MCF 10A (cell line): Measurements from ENCODE around the gene TSPAN15. TPM values are rescaled to one million over a fixed set of nuclear protein-coding genes. Genes with fewer than 3 reads are reported as not detected.
A peak's percentile ranks its signal among the peaks of the same experiment; 100 is the strongest.

Experiments
- BruUV-seq: library from RNA; stranded (reverse); fragments of 400-500 nt; replicated peaks from 2 replicates; lab custom pipeline; 2021; lab: Mats Ljungman, UMichigan
- CTCF ChIA-PET: fragments of 300-600 bp; sonication (Branson Sonifier 250); formaldehyde crosslinking; extraction: SDS; loops from one replicate; lab custom pipeline; 2021; ENCODE audit warnings: antibody characterized with exemption, inconsistent platforms; lab: Yijun Ruan, JAX
- POLR2A ChIA-PET: fragments of 300-600, 350-650 bp; sonication (Branson Sonifier 250); formaldehyde crosslinking; extraction: SDS; loops from one replicate; lab custom pipeline; 2020; ENCODE audit warnings: antibody characterized with exemption, inconsistent platforms; lab: Yijun Ruan, JAX
- DNase-seq: peaks from one replicate; pipeline ENCODE4 v3.0.0-alpha.2; 2018; ENCODE audit not compliant: unreplicated experiment
- H3K27ac Mint-ChIP-seq: one replicate; pipeline ENCODE4 v1.8.0; 2022; ENCODE audit warnings: mild to moderate bottlenecking, low read depth, mixed read lengths; ENCODE audit not compliant: unreplicated experiment
- H3K27me3 Mint-ChIP-seq: one replicate; pipeline ENCODE4 v1.8.0; 2022; ENCODE audit warnings: mixed read lengths; ENCODE audit not compliant: insufficient read depth, unreplicated experiment
- H3K36me3 Mint-ChIP-seq: one replicate; pipeline ENCODE4 v1.8.0; 2022; ENCODE audit warnings: mild to moderate bottlenecking, moderate library complexity, mixed read lengths; ENCODE audit not compliant: insufficient read depth, unreplicated experiment
- H3K4me1 Mint-ChIP-seq: one replicate; pipeline ENCODE4 v1.8.0; 2022; ENCODE audit warnings: mixed read lengths; ENCODE audit not compliant: insufficient read depth, unreplicated experiment
- H3K4me3 Mint-ChIP-seq: one replicate; pipeline ENCODE4 v1.8.0; 2022; ENCODE audit warnings: mild to moderate bottlenecking, moderate library complexity, mixed read lengths; ENCODE audit not compliant: unreplicated experiment
- H3K9me3 Mint-ChIP-seq: one replicate; pipeline ENCODE4 v1.8.0; 2022; ENCODE audit warnings: mixed read lengths; ENCODE audit not compliant: unreplicated experiment
- CTCF ChIP-seq: fragments of 200-600 bp; IDR thresholded peaks from one replicate; pipeline ENCODE4 v1.8.0; 2022; ENCODE audit warnings: antibody characterized with exemption, mild to moderate bottlenecking; ENCODE audit not compliant: unreplicated experiment
- intact Hi-C: fragments of 100-400 bp; cut with micrococcal nuclease; formaldehyde crosslinking; loops from 2 replicates; pipeline ENCODE4 v1.14.1; 2022
- total RNA-seq: library from RNA; stranded (reverse); gene quantifications from 2 replicates; pipeline ENCODE4 v1.2.3, GENCODE V29; 2022

TSPAN15 gene
- total RNA-seq, 1 experiment from 2014 or later = 0.54 TPM

GRCh38 chr10:69455006-69455763 is 3.9 kb downstream of the TSPAN15 start:
- Mint-ChIP-seq H3K4me1 (peaks cover 24% of the 10 kb centered on the region), H3K27me3 (no peaks in the 10 kb centered on the region), H3K27ac (no peak overlapping the region), H3K4me3 (no peak overlapping the region), H3K36me3 (no peaks in the 10 kb centered on the region), H3K9me3 (no peaks in the 10 kb centered on the region)
- TF ChIP-seq CTCF = no peak
- DNase-seq = no peak
- intact Hi-C loops = no loop called here
- BruUV-seq = no TSS peak
- CTCF ChIA-PET = interaction anchor here (0.6 to 1.6 kb wide), 3 partner anchors 9 to 50 kb away, joined by 3 read pairs; no protein-coding TSS in a partner anchor
- POLR2A ChIA-PET = interaction anchor here (4.5 kb wide), 1 partner anchor 16 kb away, joined by 27 read pairs; no protein-coding TSS in a partner anchor

DNA sequence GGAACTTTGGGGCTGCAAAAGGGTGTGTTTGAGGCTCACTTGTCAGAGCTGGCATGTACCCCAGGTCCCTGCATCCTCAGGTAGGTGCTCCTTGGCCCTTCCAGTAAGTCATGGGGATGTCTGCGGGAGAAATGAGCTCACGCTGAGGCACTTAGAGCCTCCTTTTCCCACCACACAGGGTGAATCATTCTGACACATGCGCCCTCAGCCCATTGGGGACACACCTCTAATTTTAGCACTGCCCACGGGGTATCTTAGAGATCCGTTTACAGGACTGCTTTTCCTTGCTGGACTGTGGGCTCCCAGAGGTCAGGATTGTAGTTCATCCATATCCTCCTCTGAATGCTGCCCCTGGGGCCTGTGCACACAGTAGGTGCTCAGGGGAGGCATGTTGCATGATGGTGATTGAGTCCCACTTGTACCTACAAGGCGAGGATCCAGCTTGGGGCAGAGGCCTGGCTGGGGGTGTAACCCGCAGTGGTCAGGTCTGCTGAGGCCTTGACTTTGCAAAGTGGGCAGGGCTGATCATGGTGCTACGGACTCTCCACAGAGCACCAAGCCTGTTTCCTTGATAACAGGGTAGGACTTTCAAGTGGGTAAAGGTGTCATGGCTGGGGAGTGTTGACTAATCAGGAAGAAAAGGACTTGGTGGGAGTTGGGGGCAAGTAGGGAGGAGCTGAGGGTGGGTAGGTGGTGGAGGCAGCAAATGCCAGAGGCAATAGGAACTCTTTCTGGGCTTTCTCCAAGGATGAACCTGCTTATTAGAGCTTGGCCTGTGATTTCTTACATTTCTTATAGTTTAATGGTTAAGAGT is 5.8 kb downstream of the TSPAN15 start:
- Mint-ChIP-seq H3K27ac (no peak overlapping the region), H3K36me3 (no peaks in the 10 kb centered on the region), H3K9me3 (no peaks in the 10 kb centered on the region), H3K4me3 (no peak overlapping the region), H3K27me3 (no peaks in the 10 kb centered on the region), H3K4me1 (peaks cover 19% of the 10 kb centered on the region)
- ChIA-PET CTCF (interaction anchor here (0.8 to 1.0 kb wide), 2 partner anchors 29 to 180 kb away, joined by 4 to 5 read pairs; no protein-coding TSS in a partner anchor), POLR2A (interaction anchor here (0.7 to 1.4 kb wide), 2 partner anchors 10 to 22 kb away, joined by 3 to 6 read pairs; no protein-coding TSS in a partner anchor)
- TF ChIP-seq CTCF = no peak
- no TSS peak for BruUV-seq
- DNase-seq = peak; percentile 56
- intact Hi-C loops = no loop called here

- no TSS peak for BruUV-seq
- TF ChIP-seq CTCF = no peak
- no peaks in the 10 kb centered on the region for H3K36me3 Mint-ChIP-seq
- intact Hi-C loops = no loop called here
- H3K27me3 Mint-ChIP-seq = no peaks in the 10 kb centered on the region
- CTCF ChIA-PET = no interaction called here
- no peaks in the 10 kb centered on the region for H3K9me3 Mint-ChIP-seq
- POLR2A ChIA-PET = interaction anchor here (1.4 kb wide), 1 partner anchor 11 kb away, joined by 6 read pairs; no protein-coding TSS in a partner anchor
- H3K4me3 Mint-ChIP-seq = no peak overlapping the region
- DNase-seq = no peak
- H3K4me1 Mint-ChIP-seq = peaks cover 19% of the 10 kb centered on the region
- H3K27ac Mint-ChIP-seq = no peak overlapping the region
These were observed 6.5 kb downstream of the TSPAN15 start for GRCh38 chr10:69457771-69458237.
